ENCODE measurements around the gene HOXC12. TPM values are rescaled to one million over a fixed set of nuclear protein-coding genes. Genes with fewer than 3 reads are reported as not detected.

The HOXC12 gene
- polyA plus RNA-seq, 1 of the 3 experiments (the other 2 are of a cell fraction): not detected

DNA sequence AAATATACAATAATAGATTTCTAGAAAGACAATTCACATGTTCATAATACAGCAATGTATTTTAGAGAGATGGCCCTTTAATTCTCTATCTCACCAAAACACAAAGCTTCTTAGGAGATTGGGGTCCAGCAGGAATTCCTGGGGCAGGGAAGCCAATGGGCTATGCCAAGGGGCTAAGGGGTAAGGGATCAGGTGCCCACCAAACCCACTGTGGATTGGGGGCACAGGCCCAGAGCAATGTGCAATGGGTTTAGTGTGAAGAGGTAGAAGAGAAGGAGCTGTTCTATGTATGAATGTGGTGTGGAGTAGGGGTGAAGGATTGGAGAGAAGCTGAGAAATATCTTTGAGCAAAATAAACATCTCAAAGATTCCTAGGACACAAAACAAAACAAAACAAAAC, 13.5 kb upstream of the HOXC12 start:
- Histone ChIP-seq H3K9me3 (no peaks in the 10 kb centered on the region), H3K4me2 (no peak overlapping the region), H3K36me3 (replicated peaks in 1 of 2; ENCODE audit: control insufficient read depth in 1 of 2, insufficient read depth in 2 of 2, low read length in 1 of 2) (no peaks in the 10 kb centered on the region), H3K4me1 (ENCODE audit: control insufficient read depth in 1 of 2, insufficient read depth in 2 of 2, low read depth in 1 of 2, low read length in 1 of 2) (no peaks in the 10 kb centered on the region; a peak in 1 of 4 replicates), H3K27ac (ENCODE audit: low read depth in 2 of 2, low read length in 1 of 2) (no peak overlapping the region), H3K9me2 (no peaks in the 10 kb centered on the region), H3K4me3 (ENCODE audit: low read depth in 2 of 2, low read length in 1 of 2) (no peak overlapping the region), H3K27me3 (ENCODE audit: insufficient read depth) (peaks cover 98% of the 10 kb centered on the region), H2AFZ (ENCODE audit: low read depth) (no peak overlapping the region), H3K9ac (no peak overlapping the region), H4K20me1 (ENCODE audit: insufficient read depth) (no peaks in the 10 kb centered on the region), H3F3A (replicated peaks; ENCODE audit: insufficient read depth) (no peaks in the 10 kb centered on the region), H3K79me2 (ENCODE audit: insufficient read depth) (no peaks in the 10 kb centered on the region)
- no peak for DNase-seq
- ChIA-PET CTCF (interaction anchor here (0.8 to 4.9 kb wide), 4 partner anchors 8 to 195 kb away, joined by 3 to 16 read pairs (median 4); no protein-coding TSS in a partner anchor), POLR2A (no interaction called here)
- TF ChIP-seq, protein P1, sequence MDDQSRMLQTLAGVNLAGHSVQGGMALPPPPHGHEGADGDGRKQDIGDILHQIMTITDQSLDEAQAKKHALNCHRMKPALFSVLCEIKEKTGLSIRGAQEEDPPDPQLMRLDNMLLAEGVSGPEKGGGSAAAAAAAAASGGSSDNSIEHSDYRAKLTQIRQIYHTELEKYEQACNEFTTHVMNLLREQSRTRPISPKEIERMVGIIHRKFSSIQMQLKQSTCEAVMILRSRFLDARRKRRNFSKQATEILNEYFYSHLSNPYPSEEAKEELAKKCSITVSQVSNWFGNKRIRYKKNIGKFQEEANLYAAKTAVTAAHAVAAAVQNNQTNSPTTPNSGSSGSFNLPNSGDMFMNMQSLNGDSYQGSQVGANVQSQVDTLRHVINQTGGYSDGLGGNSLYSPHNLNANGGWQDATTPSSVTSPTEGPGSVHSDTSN (IDR thresholded peaks at IDR 0.05): no peak

DNA sequence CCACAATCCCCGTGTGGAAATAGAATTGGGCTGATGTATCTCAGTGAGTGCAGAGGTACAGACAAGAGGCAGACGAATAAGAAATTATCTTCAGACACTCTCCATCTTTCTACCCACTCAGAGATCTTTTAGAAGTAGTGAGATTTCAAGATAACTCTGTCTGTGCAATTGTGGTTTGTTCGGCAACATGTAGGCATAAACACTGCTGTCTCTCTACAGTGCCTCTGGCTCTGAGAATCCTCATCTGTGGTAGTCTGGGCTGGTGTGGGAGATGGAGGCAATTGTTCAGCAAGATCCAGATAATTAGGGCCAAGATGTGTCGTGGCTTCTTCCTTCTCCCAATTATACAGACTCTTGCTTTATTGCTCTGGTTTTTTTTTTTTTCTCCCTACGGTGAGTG, 13.0 kb upstream of the HOXC12 start:
- no peak for TF ChIP-seq NFIC (IDR thresholded peaks at IDR 0.05; ENCODE audit: borderline replicate concordance)
- H2AFZ ChIP-seq (ENCODE audit: low read depth): no peak overlapping the region
- H4K20me1 ChIP-seq (ENCODE audit: insufficient read depth): no peaks in the 10 kb centered on the region
- no peaks in the 10 kb centered on the region for H3K79me2 ChIP-seq (ENCODE audit: insufficient read depth)
- ChIA-PET CTCF (interaction anchor here (0.8 to 4.9 kb wide), 4 partner anchors 12 to 195 kb away, joined by 3 to 16 read pairs (median 5); no protein-coding TSS in a partner anchor), POLR2A (no interaction called here)
- H3F3A ChIP-seq (replicated peaks; ENCODE audit: insufficient read depth): no peaks in the 10 kb centered on the region
- H3K4me1 ChIP-seq (ENCODE audit: control insufficient read depth in 1 of 2, insufficient read depth in 2 of 2, low read depth in 1 of 2, low read length in 1 of 2): no peaks in the 10 kb centered on the region; a peak in 1 of 4 replicates
- DNase-seq: no peak
- no peaks in the 10 kb centered on the region for H3K36me3 ChIP-seq (replicated peaks in 1 of 2; ENCODE audit: control insufficient read depth in 1 of 2, insufficient read depth in 2 of 2, low read length in 1 of 2)
- WGBS (ENCODE audit: low lambda C conversion rate): 18% methylated on average over 5 of the region's 5 CpGs
- peaks cover 98% of the 10 kb centered on the region for H3K27me3 ChIP-seq (ENCODE audit: insufficient read depth)
- no peaks in the 10 kb centered on the region for H3K9me3 ChIP-seq
- H3K4me2 ChIP-seq: no peak overlapping the region
- no peak overlapping the region for H3K9ac ChIP-seq
- no peaks in the 10 kb centered on the region for H3K9me2 ChIP-seq
- no peak overlapping the region for H3K27ac ChIP-seq (ENCODE audit: low read depth in 2 of 2, low read length in 1 of 2)
- H3K4me3 ChIP-seq (ENCODE audit: low read depth in 2 of 2, low read length in 1 of 2): no peak overlapping the region

DNA sequence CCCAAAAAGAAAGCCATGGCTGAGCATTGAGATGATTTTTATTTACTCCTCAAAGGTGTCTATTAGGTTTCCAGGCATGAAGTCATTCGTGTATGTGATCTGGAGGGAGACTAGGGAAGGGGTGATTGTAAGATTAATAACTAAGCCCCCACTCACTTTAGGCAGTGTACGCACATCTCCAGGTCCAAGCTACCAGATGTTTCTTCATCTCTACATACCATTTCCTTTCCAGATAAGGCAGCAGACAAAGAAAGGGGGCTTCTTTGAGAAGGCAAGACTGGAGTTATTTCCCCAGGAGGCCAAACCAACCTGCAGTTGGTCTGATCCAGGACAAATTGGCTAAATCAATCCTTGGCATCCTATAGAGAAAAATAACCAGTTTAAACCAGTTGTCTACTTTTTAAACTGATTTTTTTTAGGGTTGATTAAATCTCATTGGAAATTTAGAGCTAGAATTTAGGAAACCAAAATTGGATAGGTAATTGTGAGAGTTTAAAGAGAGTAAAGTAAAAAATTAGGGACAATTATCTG, 12.2 kb upstream of the HOXC12 start:
- no peaks in the 10 kb centered on the region for H3F3A ChIP-seq (replicated peaks; ENCODE audit: insufficient read depth)
- ChIA-PET CTCF (interaction anchor here (0.7 to 1.6 kb wide), 3 partner anchors 11 to 42 kb away, joined by 3 to 6 read pairs (median 5); partner anchors contain the start of gene HOXC10), POLR2A (no interaction called here)
- H3K9ac ChIP-seq: no peak overlapping the region
- 23% methylated on average over 2 of the region's 2 CpGs for WGBS (ENCODE audit: low lambda C conversion rate)
- H4K20me1 ChIP-seq (ENCODE audit: insufficient read depth): no peaks in the 10 kb centered on the region
- H3K27me3 ChIP-seq (ENCODE audit: insufficient read depth): peaks cover 97% of the 10 kb centered on the region
- no peak overlapping the region for H3K4me2 ChIP-seq
- DNase-seq: no peak
- H3K9me2 ChIP-seq: no peaks in the 10 kb centered on the region
- H3K4me3 ChIP-seq (ENCODE audit: low read depth in 2 of 2, low read length in 1 of 2): no peak overlapping the region
- TF ChIP-seq GABPA (IDR thresholded peaks at IDR 0.05; ENCODE audit: low read depth) (no peak), ELF1 (IDR thresholded peaks at IDR 0.05) (no peak), TAF1 (IDR thresholded peaks at IDR 0.05; ENCODE audit: borderline replicate concordance, low read depth, low read length) (no peak), GATA2 (CRISPR knock-in tag; IDR thresholded peaks at IDR 0.05) (no peak), POLR2AphosphoS5 (IDR thresholded peaks at IDR 0.05; ENCODE audit: low read depth, low read length) (no peak), RXRA (IDR thresholded peaks at IDR 0.05; ENCODE audit: borderline replicate concordance, low read depth) (no peak)
- TF ChIP-seq, protein P2, sequence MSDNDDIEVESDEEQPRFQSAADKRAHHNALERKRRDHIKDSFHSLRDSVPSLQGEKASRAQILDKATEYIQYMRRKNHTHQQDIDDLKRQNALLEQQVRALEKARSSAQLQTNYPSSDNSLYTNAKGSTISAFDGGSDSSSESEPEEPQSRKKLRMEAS (IDR thresholded peaks at IDR 0.05; ENCODE audit: low read depth): no peak
- TF ChIP-seq, protein P1 (IDR thresholded peaks at IDR 0.05): no peak
- TF ChIP-seq, protein P3, sequence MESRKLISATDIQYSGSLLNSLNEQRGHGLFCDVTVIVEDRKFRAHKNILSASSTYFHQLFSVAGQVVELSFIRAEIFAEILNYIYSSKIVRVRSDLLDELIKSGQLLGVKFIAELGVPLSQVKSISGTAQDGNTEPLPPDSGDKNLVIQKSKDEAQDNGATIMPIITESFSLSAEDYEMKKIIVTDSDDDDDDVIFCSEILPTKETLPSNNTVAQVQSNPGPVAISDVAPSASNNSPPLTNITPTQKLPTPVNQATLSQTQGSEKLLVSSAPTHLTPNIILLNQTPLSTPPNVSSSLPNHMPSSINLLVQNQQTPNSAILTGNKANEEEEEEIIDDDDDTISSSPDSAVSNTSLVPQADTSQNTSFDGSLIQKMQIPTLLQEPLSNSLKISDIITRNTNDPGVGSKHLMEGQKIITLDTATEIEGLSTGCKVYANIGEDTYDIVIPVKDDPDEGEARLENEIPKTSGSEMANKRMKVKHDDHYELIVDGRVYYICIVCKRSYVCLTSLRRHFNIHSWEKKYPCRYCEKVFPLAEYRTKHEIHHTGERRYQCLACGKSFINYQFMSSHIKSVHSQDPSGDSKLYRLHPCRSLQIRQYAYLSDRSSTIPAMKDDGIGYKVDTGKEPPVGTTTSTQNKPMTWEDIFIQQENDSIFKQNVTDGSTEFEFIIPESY (IDR thresholded peaks at IDR 0.05; ENCODE audit: borderline replicate concordance, low read depth): no peak
- no peaks in the 10 kb centered on the region for H3K36me3 ChIP-seq (replicated peaks in 1 of 2; ENCODE audit: control insufficient read depth in 1 of 2, insufficient read depth in 2 of 2, low read length in 1 of 2)
- no peaks in the 10 kb centered on the region for H3K9me3 ChIP-seq
- no peaks in the 10 kb centered on the region; a peak in 1 of 4 replicates for H3K4me1 ChIP-seq (ENCODE audit: control insufficient read depth in 1 of 2, insufficient read depth in 2 of 2, low read depth in 1 of 2, low read length in 1 of 2)
- H2AFZ ChIP-seq (ENCODE audit: low read depth): no peak overlapping the region
- H3K79me2 ChIP-seq (ENCODE audit: insufficient read depth): no peaks in the 10 kb centered on the region
- H3K27ac ChIP-seq (ENCODE audit: low read depth in 2 of 2, low read length in 1 of 2): no peak overlapping the region
